GM18526 (cell line): ENCODE measurements around the gene POLD1.

Experiments used
- POLR2A ChIP-seq: IDR thresholded peaks from 3 replicates; pipeline ENCODE4 v1.6.1; 2011; ENCODE audit not compliant: insufficient read length; ENCODE audit errors: extremely low read depth

The POLD1 gene

GRCh38 chr19:50383852-50384684 lies at the start of gene POLD1:
Gene POLD1, plus strand, starts transcription at chr19:50384347. Its CDS starts 14,505 bp downstream, at chr19:50398852.
- TF ChIP-seq POLR2A: peak; percentile 42

GRCh38 chr19:50334741-50335421 lies 49.3 kb upstream of the POLD1 start:
- no peak for TF ChIP-seq POLR2A

GRCh38 chr19:50340331-50340730 lies 43.8 kb upstream of the POLD1 start:
- TF ChIP-seq POLR2A: no peak

DNA sequence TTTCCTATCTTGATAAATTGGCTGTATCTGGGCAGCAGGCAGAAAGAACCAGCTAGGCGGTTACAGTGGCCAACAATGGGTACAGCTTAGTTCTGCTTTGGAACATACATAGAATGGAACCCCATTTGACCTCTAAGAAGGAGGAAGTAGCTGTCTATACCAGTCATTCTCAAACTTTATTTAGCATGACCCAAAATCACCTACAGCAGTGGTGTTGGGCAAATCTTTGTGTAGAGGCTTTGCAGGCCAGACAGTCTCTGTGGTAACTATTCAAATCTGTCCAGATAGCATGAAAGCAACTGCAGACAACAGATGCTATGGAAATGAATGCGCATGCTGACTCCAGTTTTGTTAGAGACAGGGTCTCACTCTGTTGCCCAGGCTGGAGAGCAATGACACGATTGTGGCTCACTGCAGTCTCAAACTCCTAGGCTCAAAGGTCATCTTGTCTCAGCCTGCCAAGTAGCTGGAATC lies 43.0 kb upstream of the POLD1 start:
- no peak for TF ChIP-seq POLR2A

DNA sequence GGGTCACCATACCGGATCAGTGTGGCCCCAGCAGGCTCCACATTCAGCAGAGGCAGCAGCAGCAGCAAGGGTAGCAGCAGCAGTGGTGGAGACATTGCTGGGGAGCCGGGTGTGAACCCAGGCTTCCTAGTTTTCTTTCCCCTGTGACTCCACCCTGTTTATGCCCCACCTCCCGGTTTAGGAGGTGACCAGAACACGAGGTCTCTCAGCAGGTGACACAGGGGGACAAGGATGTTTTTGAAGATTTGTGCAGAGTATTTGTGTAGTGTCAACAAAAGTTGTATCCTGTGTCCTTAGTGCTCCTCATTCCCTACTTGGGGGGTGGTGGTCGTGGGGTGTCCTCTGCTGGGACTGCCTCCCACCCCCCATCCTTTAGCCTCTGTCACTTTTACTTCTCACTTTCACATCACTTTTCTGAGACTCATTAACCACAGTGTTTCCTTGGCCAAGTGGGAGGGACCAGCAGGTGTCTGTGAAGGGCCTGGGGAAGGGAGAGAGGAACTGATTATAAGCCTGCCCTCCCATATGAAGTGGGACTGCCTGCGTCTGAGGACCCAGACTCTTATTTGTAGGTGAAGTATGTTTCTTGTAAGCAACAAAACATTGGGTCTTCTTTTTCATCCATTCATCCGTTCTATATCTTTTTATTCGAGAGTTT lies 39.4 kb upstream of the POLD1 start:
- peak; percentile 71 for TF ChIP-seq POLR2A

DNA sequence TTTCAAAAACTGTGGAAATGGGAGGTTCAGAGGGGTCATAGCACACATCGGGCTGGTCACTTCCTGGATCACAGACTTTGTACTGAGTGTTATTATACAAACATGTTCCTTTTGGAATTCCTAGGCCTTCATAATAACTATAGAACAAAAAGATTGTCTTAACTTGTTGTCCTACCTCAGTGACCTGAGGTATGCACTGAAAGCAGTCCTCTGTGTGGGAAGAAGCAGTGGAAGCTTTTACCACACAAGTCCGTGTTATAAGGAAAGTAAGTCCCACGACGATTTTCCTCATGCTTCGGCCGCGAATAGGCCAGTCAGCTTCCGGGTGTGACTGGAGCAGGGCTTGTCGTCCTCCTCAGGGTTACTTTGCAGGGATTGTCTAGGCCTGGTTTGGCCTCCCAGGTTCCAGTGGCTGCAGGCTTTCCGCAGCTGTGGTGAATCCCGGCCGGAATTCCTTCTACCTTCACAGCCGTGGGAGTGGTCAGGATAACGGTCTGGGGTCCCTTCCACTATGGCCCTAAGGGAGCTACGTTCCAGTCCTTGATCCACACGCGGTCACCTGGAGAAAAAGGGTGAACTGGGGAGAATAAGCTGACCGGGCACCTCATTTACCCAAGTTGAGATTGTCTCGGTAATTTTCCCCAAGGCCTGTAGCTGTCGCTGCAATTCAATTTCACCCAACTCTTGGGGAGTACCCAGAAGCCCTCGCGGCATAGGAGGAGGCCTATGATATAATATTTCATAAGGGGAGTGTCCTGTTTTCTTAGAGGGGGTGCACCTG lies 34.7 kb upstream of the POLD1 start:
- TF ChIP-seq POLR2A: no peak

GRCh38 chr19:50352242-50352641 lies 31.9 kb upstream of the POLD1 start:
- no peak for TF ChIP-seq POLR2A

- no peak for TF ChIP-seq POLR2A
These were observed 27.4 kb upstream of the POLD1 start for GRCh38 chr19:50356691-50357177.

DNA sequence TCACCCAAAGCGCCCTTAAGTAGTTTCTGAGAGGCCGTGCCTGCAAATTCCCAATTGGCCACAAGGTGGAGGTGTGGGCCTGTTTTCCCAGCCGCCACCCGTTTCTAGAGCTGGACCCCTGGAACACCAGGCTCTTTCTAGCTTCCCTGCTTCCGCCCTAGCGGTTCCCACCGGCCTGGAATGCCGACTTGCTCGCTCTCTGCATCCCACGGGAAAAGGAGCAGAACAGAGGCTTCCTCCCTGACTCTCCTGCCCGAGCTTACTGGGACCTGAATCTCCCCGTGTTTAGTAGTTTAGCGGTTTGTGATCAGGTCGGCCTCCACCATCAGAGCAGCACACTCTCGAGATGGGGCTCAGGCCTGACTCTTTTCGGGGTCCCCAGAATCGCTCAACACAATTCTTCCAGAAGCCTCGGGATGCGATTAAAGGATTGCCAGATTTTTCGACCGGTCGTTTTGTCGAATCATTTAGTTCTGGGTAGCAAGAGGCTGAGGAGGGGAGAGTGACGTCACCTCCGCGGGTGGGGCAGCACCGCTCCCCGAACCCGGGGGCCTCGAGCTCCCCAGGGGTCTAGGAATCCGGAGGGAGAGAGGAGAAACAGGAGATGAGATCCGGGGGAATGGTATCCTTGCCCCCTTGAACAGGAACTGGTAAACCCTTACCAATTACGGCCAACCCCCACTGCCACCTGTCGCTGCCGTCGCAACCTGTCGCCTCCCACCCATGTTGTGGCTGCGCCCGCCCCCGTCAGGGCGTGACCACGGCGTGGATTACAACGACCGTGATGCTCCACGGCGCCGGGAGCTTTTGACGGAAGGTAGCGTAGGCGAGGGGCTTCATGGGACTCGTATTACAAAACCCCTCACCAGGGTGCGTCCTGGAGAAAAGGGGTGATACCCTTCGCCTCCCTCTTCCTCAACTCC lies 26.7 kb upstream of the POLD1 start:
- peak; percentile 63 for TF ChIP-seq POLR2A

GRCh38 chr19:50358483-50359327 lies 25.4 kb upstream of the POLD1 start:
- TF ChIP-seq POLR2A: peak; percentile 50

- no peak for TF ChIP-seq POLR2A
These were observed 24.8 kb upstream of the POLD1 start for GRCh38 chr19:50359328-50359818.

- no peak for TF ChIP-seq POLR2A
These were observed 22.7 kb upstream of the POLD1 start for GRCh38 chr19:50361290-50362029.
